NCI-H524 treated with DMSO at 0.1 percent for 48 hours (cell line): ENCODE data around the gene ZFP1.
A peak's percentile ranks its signal among the peaks of the same experiment; 100 is the strongest.

Source experiments
- DNase-seq: peaks from one replicate; lab custom pipeline; 2025; lab: John Stamatoyannopoulos, UW

Gene ZFP1

GRCh38 chr16:75152635-75153034 lies 4.3 kb downstream of the ZFP1 start:
- no peak for DNase-seq

GRCh38 chr16:75160386-75160785 lies 12.1 kb downstream of the ZFP1 start:
- DNase-seq = no peak

GRCh38 chr16:75169899-75170405 lies 21.6 kb downstream of the ZFP1 start:
- no peak for DNase-seq

- no peak for DNase-seq
Measured at GRCh38 chr16:75172578-75172977, 24.3 kb downstream of the ZFP1 start.

- DNase-seq = no peak
Measured at GRCh38 chr16:75175074-75175473, 26.8 kb downstream of the ZFP1 start.

GRCh38 chr16:75176926-75177325 lies 28.6 kb downstream of the ZFP1 start:
- DNase-seq = no peak

GRCh38 chr16:75179208-75179607 lies 30.9 kb downstream of the ZFP1 start:
- no peak for DNase-seq

- no peak for DNase-seq
Measured at GRCh38 chr16:75181630-75182029, 33.3 kb downstream of the ZFP1 start.

- no peak for DNase-seq
Measured at GRCh38 chr16:75188832-75189477, 40.6 kb downstream of the ZFP1 start.

GRCh38 chr16:75189638-75190245 lies 41.4 kb downstream of the ZFP1 start:
- DNase-seq = no peak

- DNase-seq = no peak
Measured at GRCh38 chr16:75192606-75193264, 44.4 kb downstream of the ZFP1 start.

- peak; percentile 50 for DNase-seq
Measured at GRCh38 chr16:75193265-75193650, 44.9 kb downstream of the ZFP1 start.

GRCh38 chr16:75193730-75194444 lies 45.6 kb downstream of the ZFP1 start:
- no peak for DNase-seq

- DNase-seq = no peak
Measured at GRCh38 chr16:75195811-75196790, 47.8 kb downstream of the ZFP1 start.

- no peak for DNase-seq
Measured at GRCh38 chr16:75196836-75197235, 48.5 kb downstream of the ZFP1 start.

- DNase-seq = no peak
Measured at GRCh38 chr16:75197522-75198134, 49.3 kb downstream of the ZFP1 start.

- no peak for DNase-seq
Measured at GRCh38 chr16:75198135-75198600, 49.8 kb downstream of the ZFP1 start.

- DNase-seq = no peak
Measured at GRCh38 chr16:75202069-75202590, 53.8 kb downstream of the ZFP1 start.

- DNase-seq = no peak
Measured at GRCh38 chr16:75203096-75203495, 54.8 kb downstream of the ZFP1 start.

- no peak for DNase-seq
Measured at GRCh38 chr16:75203667-75204409, 55.5 kb downstream of the ZFP1 start.
